HepG2 (cell line): ENCODE measurements around the gene GP1BA. TPM values are rescaled to one million over a fixed set of nuclear protein-coding genes. Genes with fewer than 3 reads are reported as not detected.
A peak's percentile ranks its signal among the peaks of the same experiment; 100 is the strongest.

Experiments used
- ARHGAP35 ChIP-seq: sonication (generic); formaldehyde crosslinking; IDR thresholded peaks from 2 replicates; pipeline ENCODE4 v1.9.0; 2022; ENCODE audit warnings: mild to moderate bottlenecking, inconsistent platforms, moderate library complexity, missing genetic modification reagents, borderline replicate concordance
- CC2D1A ChIP-seq: sonication (generic); formaldehyde crosslinking; IDR thresholded peaks from 2 replicates; pipeline ENCODE4 v1.8.1; 2023; ENCODE audit warnings: mild to moderate bottlenecking, missing genetic modification reagents
- E2F1 ChIP-seq: sonication (generic); formaldehyde crosslinking; IDR thresholded peaks from 2 replicates; pipeline ENCODE4 v1.5.0; 2020; ENCODE audit warnings: missing genetic modification reagents
- FOSL1 ChIP-seq: sonication (generic); formaldehyde crosslinking; IDR thresholded peaks from 2 replicates; pipeline ENCODE4 v1.9.0; 2021; ENCODE audit warnings: missing genetic modification reagents, borderline replicate concordance
- GATAD1 ChIP-seq: IDR thresholded peaks from 2 replicates; pipeline ENCODE4 v1.6.1; 2016; ENCODE audit warnings: missing genetic modification reagents, missing compliant biosample characterization
- HDAC1 ChIP-seq: sonication (generic); formaldehyde crosslinking; IDR thresholded peaks from 2 replicates; pipeline ENCODE4 v1.5.1; 2020; ENCODE audit warnings: mild to moderate bottlenecking, missing genetic modification reagents
- MEIS1 ChIP-seq: sonication (generic); formaldehyde crosslinking; IDR thresholded peaks from 2 replicates; pipeline ENCODE4 v1.9.0; 2021; ENCODE audit warnings: mild to moderate bottlenecking, missing genetic modification reagents, moderate library complexity, borderline replicate concordance
- MYNN ChIP-seq: sonication (generic); formaldehyde crosslinking; IDR thresholded peaks from 2 replicates; pipeline ENCODE4 v1.4.0; 2020; ENCODE audit warnings: mild to moderate bottlenecking, low read depth, missing genetic modification reagents
- PRPF4 ChIP-seq: fragments of 200-400 bp; formaldehyde crosslinking; IDR thresholded peaks from 2 replicates; pipeline ENCODE4 v1.6.1; 2016; ENCODE audit warnings: low read length, low read depth; ENCODE audit not compliant: poor library complexity, severe bottlenecking
- ZNF550 ChIP-seq: sonication (generic); formaldehyde crosslinking; IDR thresholded peaks from 2 replicates; pipeline ENCODE4 v1.4.0; 2020; ENCODE audit warnings: mild to moderate bottlenecking, missing genetic modification reagents, borderline replicate concordance
- ZNF564 ChIP-seq: sonication (generic); formaldehyde crosslinking; IDR thresholded peaks from 2 replicates; pipeline ENCODE4 v1.8.1; 2023; ENCODE audit warnings: mild to moderate bottlenecking, missing genetic modification reagents
- ZNF589 ChIP-seq: sonication (generic); formaldehyde crosslinking; conservative IDR thresholded peaks from 2 replicates; pipeline ENCODE4 v1.8.0; 2022; ENCODE audit warnings: mild to moderate bottlenecking, moderate library complexity, missing genetic modification reagents
- ZNF709 ChIP-seq: sonication (generic); formaldehyde crosslinking; IDR thresholded peaks from 2 replicates; pipeline ENCODE4 v1.5.0; 2020; ENCODE audit warnings: mild to moderate bottlenecking, missing genetic modification reagents
- ZNF83 ChIP-seq: sonication (generic); formaldehyde crosslinking; IDR thresholded peaks from 2 replicates; pipeline ENCODE4 v1.4.0; 2020; ENCODE audit warnings: missing genetic modification reagents, mild to moderate bottlenecking, borderline replicate concordance
- polyA plus RNA-seq, 8 experiments: library from polyadenylated mRNA; depleted of rRNA in 3 of 8; stranded (reverse) in 7 of 8; unstranded in 1 of 8; fragments of >200 nt; fragmentation: Illumina TruSeq in 4 of 8; extraction: Trizol in 4 of 8; gene quantifications; 2 replicates each; pipeline versions ENCODE4 v1.2.1 to v1.2.3, GENCODE V29; 2011 to 2016; ENCODE audit warnings: low read depth in 4 of 8, missing spikeins in 1 of 8, mixed read lengths in 1 of 8; ENCODE audit not compliant: insufficient read depth in 1 of 8
- total RNA-seq, 5 experiments: library from RNA; depleted of rRNA; stranded (reverse); fragments of >200 nt; fragmentation: Illumina TruSeq; extraction: Trizol; gene quantifications; 2 replicates each; pipeline ENCODE4 v1.2.3, GENCODE V29; 2016; ENCODE audit warnings: low read depth in 1 of 5
- TF ChIP-seq, protein P1 (sequence below): sonication (generic); formaldehyde crosslinking; IDR thresholded peaks from 2 replicates; pipeline ENCODE4 v1.4.0; 2020; ENCODE audit warnings: missing genetic modification reagents, borderline replicate concordance
- TF ChIP-seq, protein P2 (sequence below): sonication (generic); formaldehyde crosslinking; IDR thresholded peaks from 2 replicates; pipeline ENCODE4 v1.4.0; 2020; ENCODE audit warnings: mild to moderate bottlenecking, missing genetic modification reagents
- TF ChIP-seq, protein P3 (sequence below): IDR thresholded peaks from 2 replicates; pipeline ENCODE4 v1.6.1; 2016; ENCODE audit warnings: low read depth, missing genetic modification reagents, missing compliant biosample characterization

GP1BA gene
- total and polyA plus RNA-seq, 2 of the 13 experiments (the other 11 are each of a cell fraction or from before 2014, with no cell fraction given): not detected

- TF ChIP-seq, protein P1, sequence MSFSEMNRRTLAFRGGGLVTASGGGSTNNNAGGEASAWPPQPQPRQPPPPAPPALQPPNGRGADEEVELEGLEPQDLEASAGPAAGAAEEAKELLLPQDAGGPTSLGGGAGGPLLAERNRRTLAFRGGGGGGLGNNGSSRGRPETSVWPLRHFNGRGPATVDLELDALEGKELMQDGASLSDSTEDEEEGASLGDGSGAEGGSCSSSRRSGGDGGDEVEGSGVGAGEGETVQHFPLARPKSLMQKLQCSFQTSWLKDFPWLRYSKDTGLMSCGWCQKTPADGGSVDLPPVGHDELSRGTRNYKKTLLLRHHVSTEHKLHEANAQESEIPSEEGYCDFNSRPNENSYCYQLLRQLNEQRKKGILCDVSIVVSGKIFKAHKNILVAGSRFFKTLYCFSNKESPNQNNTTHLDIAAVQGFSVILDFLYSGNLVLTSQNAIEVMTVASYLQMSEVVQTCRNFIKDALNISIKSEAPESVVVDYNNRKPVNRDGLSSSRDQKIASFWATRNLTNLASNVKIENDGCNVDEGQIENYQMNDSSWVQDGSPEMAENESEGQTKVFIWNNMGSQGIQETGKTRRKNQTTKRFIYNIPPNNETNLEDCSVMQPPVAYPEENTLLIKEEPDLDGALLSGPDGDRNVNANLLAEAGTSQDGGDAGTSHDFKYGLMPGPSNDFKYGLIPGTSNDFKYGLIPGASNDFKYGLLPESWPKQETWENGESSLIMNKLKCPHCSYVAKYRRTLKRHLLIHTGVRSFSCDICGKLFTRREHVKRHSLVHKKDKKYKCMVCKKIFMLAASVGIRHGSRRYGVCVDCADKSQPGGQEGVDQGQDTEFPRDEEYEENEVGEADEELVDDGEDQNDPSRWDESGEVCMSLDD: peak; percentile 78; the same call in 1 of the 2 replicates
- TF ChIP-seq CC2D1A (no peak), ZNF589 (CRISPR knock-in tag) (peak; percentile 82; the same call in 1 of the 2 replicates), ARHGAP35 (peak; percentile 69; the same call in 1 of the 2 replicates), MYNN (CRISPR knock-in tag) (0 out of 2 replicates have a peak, but pooled peaks have one; percentile 59), PRPF4 (peak; percentile 37), ZNF709 (CRISPR knock-in tag) (peak; percentile 85; the same call in 1 of the 2 replicates), GATAD1 (CRISPR knock-in tag) (no peak), FOSL1 (CRISPR knock-in tag) (no peak), ZNF564 (0 out of 2 replicates have a peak, but pooled peaks have one; percentile 43), ZNF550 (CRISPR knock-in tag) (no peak; the same call in 1 of the 2 replicates), MEIS1 (CRISPR knock-in tag) (peak; percentile 71; the same call in 1 of the 2 replicates), HDAC1 (CRISPR knock-in tag) (peak; percentile 34; the same call in 1 of the 2 replicates), ZNF83 (0 out of 2 replicates have a peak, but pooled peaks have one; percentile 82), E2F1 (0 out of 2 replicates have a peak, but pooled peaks have one; percentile 6)
- TF ChIP-seq, protein P2, sequence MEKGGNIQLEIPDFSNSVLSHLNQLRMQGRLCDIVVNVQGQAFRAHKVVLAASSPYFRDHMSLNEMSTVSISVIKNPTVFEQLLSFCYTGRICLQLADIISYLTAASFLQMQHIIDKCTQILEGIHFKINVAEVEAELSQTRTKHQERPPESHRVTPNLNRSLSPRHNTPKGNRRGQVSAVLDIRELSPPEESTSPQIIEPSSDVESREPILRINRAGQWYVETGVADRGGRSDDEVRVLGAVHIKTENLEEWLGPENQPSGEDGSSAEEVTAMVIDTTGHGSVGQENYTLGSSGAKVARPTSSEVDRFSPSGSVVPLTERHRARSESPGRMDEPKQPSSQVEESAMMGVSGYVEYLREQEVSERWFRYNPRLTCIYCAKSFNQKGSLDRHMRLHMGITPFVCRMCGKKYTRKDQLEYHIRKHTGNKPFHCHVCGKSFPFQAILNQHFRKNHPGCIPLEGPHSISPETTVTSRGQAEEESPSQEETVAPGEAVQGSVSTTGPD (CRISPR knock-in tag): no peak
- TF ChIP-seq, protein P3, sequence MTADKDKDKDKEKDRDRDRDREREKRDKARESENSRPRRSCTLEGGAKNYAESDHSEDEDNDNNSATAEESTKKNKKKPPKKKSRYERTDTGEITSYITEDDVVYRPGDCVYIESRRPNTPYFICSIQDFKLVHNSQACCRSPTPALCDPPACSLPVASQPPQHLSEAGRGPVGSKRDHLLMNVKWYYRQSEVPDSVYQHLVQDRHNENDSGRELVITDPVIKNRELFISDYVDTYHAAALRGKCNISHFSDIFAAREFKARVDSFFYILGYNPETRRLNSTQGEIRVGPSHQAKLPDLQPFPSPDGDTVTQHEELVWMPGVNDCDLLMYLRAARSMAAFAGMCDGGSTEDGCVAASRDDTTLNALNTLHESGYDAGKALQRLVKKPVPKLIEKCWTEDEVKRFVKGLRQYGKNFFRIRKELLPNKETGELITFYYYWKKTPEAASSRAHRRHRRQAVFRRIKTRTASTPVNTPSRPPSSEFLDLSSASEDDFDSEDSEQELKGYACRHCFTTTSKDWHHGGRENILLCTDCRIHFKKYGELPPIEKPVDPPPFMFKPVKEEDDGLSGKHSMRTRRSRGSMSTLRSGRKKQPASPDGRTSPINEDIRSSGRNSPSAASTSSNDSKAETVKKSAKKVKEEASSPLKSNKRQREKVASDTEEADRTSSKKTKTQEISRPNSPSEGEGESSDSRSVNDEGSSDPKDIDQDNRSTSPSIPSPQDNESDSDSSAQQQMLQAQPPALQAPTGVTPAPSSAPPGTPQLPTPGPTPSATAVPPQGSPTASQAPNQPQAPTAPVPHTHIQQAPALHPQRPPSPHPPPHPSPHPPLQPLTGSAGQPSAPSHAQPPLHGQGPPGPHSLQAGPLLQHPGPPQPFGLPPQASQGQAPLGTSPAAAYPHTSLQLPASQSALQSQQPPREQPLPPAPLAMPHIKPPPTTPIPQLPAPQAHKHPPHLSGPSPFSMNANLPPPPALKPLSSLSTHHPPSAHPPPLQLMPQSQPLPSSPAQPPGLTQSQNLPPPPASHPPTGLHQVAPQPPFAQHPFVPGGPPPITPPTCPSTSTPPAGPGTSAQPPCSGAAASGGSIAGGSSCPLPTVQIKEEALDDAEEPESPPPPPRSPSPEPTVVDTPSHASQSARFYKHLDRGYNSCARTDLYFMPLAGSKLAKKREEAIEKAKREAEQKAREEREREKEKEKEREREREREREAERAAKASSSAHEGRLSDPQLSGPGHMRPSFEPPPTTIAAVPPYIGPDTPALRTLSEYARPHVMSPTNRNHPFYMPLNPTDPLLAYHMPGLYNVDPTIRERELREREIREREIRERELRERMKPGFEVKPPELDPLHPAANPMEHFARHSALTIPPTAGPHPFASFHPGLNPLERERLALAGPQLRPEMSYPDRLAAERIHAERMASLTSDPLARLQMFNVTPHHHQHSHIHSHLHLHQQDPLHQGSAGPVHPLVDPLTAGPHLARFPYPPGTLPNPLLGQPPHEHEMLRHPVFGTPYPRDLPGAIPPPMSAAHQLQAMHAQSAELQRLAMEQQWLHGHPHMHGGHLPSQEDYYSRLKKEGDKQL (CRISPR knock-in tag): no peak
Observed at GRCh38 chr17:4948166-4948930, 16.3 kb downstream of the GP1BA start, which contains the start of gene PFN1 (continued).
